ENCODE measurements around the gene MARVELD2.

GRCh38 chr5:69444127-69444754 lies 29.3 kb downstream of the MARVELD2 start:
- TF ChIP-seq E2F5 (CRISPR knock-in tag; conservative IDR thresholded peaks at IDR 0.05) = no peak
- no peak for TF ChIP-seq ZFYVE20 (CRISPR knock-in tag; IDR thresholded peaks at IDR 0.05; ENCODE audit: borderline replicate concordance, low read depth)
- TF ChIP-seq TAF1 (CRISPR knock-in tag; IDR thresholded peaks at IDR 0.05) = no peak
- peak; percentile 37; the same call in 1 of the 2 replicates for TF ChIP-seq JUN (CRISPR knock-in tag; IDR thresholded peaks at IDR 0.05)
- no peak for TF ChIP-seq CTCF (CRISPR knock-in tag; IDR thresholded peaks at IDR 0.05)
- no peak for TF ChIP-seq NPAS2 (CRISPR knock-in tag; IDR thresholded peaks at IDR 0.05; ENCODE audit: borderline replicate concordance)
- TF ChIP-seq U2AF1 (optimal IDR thresholded peaks at IDR 0.05; ENCODE audit: low read depth, low read length) = no peak

All from HepG2 (cell line).